Measurements from ENCODE around the gene TUBB2B.
"Not testable (repeated sequence)": the region's sequence is repeated elsewhere in the genome, so short reads cannot be mapped to it uniquely, and the experiment has no call there.

Gene TUBB2B

DNA sequence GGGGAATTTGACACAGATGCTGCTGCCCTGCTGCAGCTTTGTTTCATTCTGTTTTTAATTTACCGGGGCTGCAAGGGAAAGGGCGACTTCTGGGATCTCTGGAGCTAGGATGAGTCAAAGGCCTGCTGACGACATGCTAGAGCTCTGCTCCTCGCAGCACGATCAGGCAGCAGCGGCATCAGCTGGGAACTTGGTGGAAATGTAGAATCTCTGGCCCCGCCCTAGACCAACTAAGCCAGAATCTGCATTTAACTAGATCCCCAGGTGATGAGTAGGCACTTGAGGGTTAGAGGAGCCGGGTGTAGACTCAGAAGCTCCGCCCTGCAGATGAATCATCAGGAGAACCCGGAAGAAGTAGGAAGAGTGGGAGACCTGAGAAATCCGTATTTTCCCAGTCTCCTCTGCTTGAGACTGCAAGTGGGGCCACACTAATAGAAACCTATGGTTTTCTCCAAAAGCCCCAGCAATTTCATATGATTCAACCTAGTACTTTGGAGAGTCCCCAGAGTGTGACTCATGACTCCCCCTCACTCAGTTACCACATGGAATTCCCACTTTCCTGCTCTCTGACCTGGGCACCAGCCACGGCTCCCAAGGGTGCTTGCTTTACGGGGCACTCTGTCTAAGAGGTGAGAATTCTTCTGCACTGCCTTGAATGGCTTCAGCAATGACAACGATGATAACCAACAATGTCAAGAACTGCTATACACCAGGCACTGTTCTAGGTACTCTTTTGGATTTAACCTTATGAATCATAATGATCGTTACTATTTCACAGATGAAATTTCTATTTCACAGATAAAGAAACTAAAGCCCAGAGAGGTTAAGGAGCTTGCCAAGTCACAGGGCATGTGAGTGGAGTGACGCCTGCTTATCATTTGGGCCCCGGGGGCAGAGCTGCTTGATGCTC is 18.1 kb downstream of the TUBB2B start:
- peak; percentile 97 for DNase-seq (ENCODE audit: low read depth)

DNA sequence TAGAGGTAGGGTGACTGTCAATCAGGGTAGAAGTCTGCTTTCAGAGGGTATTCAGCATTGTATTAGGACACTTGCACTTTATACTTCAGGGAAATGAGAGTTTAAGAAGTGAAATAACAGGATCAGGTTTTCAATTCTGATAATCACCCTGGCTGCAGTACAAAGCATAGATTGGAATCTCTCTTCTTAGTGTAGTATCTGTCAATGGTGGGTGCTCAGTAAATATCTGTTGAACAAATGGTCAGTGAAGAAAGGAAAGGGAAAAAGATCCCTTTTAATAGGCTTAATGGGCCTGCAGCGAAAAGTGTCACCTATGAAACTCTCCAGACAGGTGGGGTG is 18.7 kb downstream of the TUBB2B start:
- DNase-seq (ENCODE audit: low read depth), result no peak

DNA sequence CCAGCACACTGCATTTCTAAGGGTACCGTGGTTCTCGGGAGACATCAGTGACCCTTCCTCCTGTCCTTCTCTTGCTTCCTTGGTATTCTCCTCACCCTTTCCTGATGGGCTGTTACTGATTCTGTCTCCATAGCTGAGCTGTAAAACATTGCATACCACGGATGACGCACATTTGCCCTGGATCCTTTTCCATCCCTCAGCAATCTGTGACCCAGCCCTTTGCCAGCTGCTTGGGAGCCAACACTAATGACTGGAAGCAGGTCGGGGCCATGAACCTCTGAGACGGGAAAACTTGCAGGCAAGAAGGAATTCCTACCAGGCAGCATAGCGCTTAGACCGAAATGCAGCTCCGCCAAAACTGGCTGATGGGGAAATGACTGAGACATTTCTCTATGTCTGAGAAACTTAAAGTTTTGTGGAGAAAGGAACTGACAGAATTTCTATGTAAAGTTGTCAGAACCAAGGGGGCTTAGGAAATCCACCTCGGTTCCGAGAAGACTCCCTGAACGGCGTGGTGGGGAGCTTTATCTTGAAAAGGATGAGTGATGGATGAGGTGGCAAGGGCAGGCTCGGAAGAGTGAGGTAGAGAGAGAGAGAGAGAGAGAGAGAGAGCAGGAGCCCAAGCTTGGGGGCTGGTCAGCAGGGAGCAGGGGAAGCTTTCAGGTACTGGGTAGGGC is 19.2 kb downstream of the TUBB2B start:
- peak; percentile 99 for DNase-seq (ENCODE audit: low read depth)

DNA sequence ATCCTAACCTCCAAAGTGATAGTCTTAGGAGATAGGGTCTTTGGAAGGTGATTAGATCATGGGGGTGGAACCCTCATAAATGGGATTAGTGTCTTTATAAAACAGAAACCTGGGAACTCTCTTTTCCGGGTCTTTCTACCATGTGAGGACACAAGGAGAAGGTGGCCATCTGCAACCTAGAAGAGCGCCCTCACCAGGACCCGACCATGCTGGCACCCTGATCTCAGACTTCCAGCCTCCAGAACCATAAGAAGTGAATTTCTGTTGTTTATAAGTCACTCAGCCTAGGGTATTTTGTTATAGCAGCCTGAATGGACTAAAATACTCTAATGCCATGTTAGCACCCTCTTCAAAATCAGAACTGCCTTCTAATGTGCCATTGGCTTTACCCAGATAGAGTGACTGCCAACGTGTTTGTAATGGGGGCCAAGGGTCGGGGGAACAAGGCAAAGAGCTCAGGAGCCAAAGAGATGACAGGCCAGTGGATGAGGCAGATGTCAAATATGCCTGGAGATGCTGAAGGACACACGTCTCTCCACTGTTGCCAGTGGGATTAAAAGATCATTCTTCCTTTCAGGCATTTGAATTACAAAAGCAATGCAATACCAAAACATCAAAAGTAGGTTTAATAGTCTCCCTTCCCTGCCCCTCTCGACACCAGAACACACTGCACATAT is 21.0 kb downstream of the TUBB2B start:
- DNase-seq (ENCODE audit: low read depth), result no peak

DNA sequence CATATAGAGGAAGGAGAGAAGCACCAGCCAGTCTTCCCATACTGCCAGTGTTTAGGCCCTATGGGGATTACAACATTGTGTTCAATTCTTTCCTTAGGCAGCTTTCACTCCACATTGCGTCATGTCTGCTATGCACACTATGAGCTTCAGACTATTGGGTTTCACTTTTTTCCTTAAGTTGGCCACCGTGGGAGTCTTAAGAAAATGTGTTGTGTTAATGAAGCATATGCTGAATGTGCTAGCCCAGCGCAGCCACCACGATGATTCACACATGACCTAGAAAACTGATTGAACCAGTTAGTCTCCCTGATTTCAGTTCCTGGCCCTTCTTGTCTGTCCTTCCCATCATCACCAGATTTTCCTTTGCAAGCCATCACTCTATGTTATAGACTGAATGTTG is 21.5 kb downstream of the TUBB2B start:
- peak; percentile 100 for DNase-seq (ENCODE audit: low read depth)

DNA sequence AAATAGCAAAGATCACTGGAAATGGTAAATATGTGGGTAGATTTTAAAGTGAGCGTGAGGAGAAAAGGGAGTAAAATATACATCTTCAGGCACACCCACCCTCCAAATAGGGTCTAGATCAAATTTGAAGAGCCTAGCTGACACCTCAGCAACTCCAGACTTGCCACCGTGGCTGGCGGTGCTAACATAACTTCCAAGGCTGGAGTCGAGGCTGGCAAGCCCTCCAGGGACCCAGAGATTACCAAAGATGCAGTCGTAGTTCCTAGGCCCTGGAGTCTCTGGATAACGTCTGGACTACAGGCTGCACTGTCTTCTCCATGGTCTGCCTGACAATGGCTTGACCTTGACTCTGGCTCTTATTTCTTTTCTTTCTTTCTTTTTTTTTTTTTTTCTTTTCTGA is 22.5 kb downstream of the TUBB2B start:
- no peak for DNase-seq (ENCODE audit: low read depth)

DNA sequence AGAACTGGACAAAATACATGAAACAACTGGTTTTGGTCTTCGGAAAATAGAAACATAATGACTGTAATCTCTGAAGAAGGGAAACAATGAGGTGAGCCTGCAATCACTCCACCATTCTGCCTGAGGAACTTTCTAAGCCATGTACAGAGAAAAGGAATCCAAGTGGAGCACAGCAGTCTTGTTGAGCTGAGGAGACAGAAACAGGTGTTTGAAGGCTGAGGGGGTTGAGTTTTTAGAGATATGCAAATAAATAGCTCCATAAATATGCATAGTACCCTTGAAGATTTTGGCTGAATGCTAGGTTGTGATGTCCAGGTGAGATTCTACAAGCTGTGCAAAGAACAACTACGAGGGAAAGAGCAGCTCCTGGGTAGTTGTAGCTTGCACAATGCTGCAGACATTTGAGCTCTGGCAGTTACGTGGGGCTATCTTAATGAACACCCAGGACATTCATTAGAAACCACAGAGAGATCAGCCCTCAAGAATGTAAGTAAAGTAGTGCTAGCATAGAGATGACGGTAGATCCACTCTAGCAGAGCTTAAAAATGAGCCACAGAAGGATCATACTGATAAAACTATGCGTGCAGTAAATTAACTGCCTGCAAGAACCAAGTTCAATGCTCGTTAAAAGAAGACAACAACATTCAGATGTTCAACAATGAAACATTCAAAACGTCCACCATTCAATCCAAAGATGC is 24.3 kb downstream of the TUBB2B start:
- peak; percentile 58 for DNase-seq (ENCODE audit: low read depth)

DNA sequence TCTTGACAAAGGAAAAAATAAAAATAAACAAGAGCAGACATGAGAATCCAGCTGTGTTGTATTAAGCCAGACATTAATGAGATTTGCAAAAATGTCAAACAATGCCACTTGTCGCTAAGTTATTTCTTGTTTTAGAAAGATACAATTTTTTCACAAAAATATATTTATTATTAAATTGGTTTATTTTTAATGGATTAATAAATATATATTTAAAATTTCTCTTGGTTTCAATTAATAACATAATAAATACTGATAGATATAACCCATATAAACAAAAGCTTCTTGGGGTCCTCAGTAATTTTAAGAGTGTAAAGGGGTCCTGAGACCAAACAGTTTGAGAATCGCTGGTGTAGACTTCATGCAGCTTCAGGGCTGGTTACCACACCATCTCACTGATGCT is 26.1 kb downstream of the TUBB2B start:
- DNase-seq (ENCODE audit: low read depth), result no peak

DNA sequence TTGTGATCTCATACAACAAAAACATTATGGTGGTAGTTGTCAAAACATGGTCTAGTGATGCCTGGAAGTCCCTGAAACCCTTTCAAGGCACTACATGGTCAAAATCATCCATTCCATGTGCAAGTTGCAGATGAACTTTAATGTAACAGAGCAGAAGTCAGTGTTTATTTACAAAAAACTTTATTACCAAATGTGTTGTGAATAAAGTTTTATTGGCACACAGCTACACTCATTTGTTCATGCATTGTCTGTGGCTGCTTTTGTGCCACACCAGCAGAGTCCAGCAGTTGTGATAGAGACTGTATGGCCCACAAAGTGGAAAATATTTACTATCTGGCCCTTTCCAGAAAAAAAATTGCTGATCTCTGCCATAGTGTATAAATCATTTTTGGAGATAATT is 26.8 kb downstream of the TUBB2B start:
- no peak for DNase-seq (ENCODE audit: low read depth)

DNA sequence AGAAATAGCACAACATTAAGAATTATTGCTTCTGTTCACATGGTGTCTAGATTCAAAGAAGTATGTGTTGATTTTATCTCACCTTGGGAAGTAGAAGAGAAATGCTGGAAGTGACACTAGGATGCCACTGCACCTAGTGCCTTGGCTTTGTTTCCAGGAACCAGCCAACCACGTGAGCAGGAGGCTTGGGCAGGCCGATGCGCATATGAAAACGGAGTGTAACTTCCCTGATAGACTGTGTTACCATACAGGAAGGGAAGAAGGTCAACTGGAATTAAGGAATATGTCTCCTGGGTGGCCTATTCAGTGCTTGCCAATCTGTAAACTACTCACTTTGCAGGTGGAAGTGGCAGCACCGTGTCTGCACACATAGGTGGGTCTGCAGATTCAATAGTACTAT is 28.1 kb downstream of the TUBB2B start:
- no peak for DNase-seq (ENCODE audit: low read depth)

DNA sequence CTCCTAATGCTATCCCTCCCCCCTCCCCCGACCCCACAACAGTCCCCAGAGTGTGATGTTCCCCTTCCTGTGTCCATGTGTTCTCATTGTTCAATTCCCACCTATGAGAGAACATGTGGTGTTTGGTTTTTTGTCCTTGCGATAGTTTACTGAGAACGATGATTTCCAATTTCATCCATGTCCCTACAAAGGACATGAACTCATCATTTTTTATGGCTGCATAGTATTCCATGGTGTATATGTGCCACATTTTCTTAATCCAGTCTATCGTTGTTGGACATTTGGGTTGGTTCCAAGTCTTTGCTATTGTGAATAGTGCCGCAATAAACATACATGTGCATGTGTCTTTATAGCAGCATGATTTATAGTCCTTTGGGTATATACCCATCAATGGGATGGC is 29.7 kb downstream of the TUBB2B start:
- DNase-seq (ENCODE audit: low read depth), result not testable (repeated sequence)

DNA sequence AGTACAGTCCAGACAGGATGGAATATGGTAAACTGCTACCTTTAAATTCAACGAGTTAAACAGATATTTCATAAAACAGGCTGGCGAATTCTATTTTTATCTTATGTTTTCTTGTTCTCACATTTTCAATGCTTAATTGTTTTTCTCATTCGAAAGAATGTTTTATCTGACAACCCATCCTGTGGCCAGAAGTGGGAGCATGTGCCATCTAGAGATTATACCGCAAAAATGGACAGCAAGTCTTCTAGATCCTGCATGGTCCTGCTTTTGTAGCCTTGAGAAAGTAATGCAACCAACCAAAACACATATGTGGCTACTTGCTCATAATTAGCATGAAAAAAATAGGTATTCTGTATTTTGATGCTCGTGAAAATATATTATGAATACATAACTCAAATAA is 30.7 kb downstream of the TUBB2B start:
- no peak for DNase-seq (ENCODE audit: low read depth)

DNA sequence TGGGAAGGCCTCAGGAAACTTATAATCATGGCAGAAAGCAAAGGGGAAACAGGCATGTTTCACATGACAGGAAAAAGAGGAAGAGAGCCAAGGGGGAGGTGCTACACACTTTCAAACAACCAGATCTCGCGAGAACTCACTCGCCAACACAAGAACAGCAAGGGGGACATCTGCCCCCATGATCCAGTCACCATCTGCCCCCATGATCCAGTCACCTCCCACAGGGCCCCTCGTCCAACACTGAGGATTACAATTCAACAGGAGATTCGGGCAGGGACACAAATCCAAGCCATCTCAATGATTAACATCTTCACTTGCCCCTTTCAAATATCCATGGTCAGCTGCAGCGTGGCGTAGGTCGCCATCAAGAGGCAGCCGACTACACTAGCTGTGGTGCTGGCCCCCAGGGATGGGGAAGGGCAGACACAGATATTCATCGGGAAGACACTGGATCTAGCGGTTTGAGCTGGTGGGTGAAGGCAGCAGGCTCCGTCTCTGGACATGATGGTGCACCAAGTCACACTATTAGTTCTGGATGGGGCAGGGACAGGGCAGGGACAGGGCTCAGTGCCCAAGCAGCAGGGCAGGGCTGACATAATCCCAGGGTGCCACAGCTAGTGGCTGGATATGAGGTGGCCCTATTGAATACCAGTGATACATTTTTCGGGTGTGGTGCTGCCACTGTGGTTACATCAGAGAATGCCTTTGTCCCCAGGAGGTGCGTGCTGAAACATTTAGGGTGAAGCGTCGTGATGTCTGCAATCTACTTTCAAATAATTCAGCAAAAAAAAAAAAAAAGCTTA is 31.6 kb downstream of the TUBB2B start:
- no peak for DNase-seq (ENCODE audit: low read depth)

DNA sequence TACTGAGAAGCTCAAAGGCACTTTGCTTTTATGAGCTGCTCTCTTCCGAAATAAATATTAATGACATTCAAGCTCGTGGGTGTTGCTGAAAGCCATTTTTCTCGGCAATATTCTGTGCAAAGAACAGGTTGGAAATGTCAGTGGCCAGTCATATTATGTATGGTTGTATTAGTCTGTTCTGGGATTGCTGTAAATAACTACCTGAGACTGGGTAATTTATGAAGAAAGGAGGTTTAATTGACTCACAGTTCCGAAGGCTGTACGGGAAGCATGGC is 32.1 kb downstream of the TUBB2B start:
- no peak for DNase-seq (ENCODE audit: low read depth)

DNA sequence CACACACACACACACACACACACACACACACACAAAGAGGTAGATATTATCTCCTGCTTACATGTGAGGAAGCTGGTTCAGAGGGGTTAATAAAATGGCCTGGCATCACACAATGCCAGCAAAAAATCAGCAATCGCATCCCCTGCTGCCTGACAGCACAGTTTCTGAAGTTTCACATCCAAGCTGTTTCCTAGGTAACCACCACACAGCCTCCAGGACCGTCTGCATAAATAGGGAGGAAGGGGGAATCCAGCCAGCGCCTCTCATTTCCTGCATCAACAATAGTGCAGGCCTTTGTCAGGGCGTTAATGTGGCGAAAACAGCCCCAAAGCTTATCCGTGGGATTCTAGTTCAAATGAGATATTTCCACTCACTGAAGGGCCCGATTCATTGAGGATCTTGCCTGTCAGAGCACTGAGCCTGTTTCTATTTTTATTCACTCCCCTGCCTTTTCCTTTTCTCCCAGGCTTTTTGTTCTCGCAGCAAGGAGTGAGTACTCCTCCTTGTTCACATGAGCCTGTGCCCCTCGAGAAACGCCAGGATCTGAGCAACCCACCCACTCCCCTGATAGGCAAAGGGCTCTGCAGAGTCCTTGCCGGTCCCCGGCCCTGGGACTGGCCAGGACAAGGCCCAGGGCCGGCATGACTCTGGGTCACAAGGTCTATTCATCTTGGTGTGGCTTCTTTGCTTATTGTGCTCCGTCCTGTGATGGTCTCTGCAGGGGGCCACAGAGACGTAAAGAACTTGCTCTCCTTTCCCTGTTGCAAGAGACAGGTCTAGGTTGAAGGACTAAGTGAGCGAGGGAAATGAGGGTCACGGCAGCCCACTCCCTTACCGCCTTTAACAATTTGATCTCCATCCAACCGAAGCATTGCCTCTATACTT is 32.7 kb downstream of the TUBB2B start:
- no peak for DNase-seq (ENCODE audit: low read depth)

DNA sequence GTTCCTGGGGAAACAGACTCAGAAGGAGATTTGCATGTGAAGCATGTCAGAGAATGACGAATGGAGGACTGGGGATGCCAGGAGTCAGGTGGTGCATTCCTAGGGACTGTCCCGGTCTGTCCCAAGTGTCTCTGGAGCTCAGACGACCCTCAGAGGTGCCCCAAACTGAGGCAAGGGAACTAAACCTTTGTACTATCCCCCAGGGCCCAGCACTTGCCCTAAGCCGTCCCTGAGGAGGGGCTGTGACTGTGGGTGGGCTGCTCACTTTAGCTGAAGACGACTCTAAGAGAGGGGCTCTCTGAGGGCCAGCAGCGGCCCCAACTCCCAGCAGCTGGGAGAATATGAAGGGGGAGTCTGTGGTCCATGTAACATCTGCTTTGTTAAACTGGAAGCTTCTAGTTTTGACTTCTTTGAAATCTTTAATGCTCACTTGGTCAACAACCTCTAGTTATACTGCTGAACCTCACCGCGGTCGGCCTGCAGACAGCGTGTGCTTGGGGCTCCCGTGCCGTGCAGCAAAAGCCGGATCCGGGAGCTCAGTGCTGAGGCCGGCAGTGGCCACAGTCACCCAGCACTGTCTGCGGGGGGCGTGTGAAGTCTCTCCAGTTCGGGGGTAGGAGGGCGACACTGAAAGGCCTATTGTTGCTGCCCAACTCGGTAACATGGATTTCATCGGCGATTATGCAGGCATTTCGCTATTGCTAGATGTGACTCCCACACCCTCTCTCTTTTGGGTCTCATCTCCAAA is 34.2 kb downstream of the TUBB2B start:
- no peak for DNase-seq (ENCODE audit: low read depth)

DNA sequence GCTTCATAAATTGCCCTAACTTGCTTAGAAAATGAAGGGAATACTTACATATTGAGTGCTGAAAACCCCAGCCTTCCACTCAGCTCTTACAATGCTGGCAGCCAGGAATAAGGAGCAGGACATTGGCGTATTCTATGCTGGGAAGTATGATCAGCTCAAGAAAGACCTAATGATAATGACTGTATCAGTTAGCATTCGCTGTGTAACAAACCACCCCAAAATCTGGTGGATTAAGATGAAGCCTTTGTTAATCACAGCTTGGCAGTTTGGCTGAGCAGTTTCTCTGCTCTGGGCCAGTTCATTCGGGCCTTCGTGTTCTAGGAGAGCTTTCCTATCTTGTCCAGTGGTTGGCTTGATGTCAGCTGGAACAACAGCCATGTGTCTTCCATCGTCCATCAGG is 36.7 kb downstream of the TUBB2B start:
- DNase-seq (ENCODE audit: low read depth), result no peak

DNA sequence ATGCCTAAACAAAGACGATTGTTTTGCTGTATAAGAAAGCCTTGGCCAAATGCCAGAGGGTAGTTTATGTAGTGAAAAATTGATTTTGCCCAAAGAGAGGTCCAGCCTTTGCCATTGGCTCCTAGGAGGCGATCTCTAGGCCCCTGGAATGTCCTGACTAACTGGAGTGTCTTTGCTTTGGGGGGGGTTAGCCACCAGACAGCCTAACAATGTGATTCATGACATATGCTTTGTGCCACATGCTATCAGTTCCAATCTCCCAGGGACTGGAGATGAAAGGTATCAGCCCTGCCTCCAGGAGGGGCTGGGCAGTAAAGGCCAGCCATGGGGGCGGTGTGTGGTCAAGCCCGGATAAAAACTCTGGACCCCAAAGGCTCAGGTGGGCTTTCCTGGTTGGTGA is 37.4 kb downstream of the TUBB2B start:
- no peak for DNase-seq (ENCODE audit: low read depth)

DNA sequence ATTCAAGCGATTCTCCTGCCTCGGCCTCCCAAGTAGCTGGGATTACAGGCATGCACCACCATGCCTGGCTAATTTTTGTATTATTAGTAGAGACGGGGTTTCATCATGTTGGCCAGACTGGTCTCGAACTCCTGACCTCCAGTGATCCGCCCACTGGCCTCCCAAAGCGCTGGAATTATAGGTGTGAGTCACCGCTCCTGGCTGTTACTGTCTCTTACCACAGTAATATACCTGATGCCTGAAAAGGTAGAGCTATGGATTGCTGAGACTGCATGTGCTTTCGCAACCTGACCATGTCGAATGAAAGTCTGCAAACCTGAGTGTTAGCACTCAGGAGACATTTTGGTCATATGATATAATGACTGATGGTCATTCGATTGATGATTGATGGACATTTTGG is 38.3 kb downstream of the TUBB2B start:
- DNase-seq (ENCODE audit: low read depth), result not testable (repeated sequence)

DNA sequence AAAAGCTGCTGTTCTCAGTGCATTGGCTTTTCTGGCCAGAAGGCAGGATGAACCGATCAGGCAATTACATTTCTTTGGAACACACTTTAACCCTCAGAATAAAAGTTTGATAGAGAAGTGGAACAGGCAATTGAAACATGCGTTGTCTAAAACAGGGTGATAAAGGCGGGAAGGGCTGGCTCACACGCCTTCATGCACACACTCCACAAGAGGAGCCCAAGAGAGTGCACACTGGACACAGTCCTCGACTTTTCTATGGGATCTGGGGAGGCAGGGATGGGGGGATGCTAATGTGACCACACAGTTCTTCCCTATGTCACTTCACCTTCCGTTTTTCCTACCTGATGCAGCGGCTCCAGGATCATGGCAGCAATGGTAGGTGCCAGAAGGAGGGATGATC is 39.2 kb downstream of the TUBB2B start:
- no peak for DNase-seq (ENCODE audit: low read depth)

All from fibroblast of gingiva (primary cell).